ENCODE data around the gene OVOL2.
"Not testable (repeated sequence)": the region's sequence is repeated elsewhere in the genome, so short reads cannot be mapped to it uniquely, and the experiment has no call there.

Gene OVOL2

DNA sequence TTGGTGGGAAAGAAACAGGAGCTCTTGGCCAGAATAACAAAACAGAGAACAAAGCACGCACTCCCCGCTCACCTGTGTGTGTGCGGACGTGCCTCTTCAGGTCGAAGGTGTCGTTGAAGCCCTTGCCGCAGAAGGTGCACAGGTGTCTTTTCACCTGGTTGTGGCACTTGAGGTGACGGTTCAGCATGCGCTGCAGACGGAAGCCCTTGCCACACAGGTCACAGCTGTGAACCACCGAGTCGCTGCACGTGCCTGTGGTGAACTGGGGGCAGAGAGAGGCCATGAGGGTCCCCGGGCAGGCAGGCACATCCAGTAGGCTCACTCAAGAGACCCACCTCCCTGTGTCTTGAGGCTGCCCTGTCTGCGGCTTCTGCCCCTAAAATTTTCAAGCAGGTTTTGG, 16.3 kb downstream of the OVOL2 start:
- H3K9me3 ChIP-seq (ENCODE audit: control insufficient read depth, insufficient read depth, low read length): no peaks in the 10 kb centered on the region
- H3K9ac ChIP-seq (ENCODE audit: low read depth, low read length): no peak overlapping the region
- no peaks in the 10 kb centered on the region for H3K36me3 ChIP-seq (ENCODE audit: insufficient read depth, low read length)
- H3K4me1 ChIP-seq (ENCODE audit: insufficient read depth, low read length): no peaks in the 10 kb centered on the region

- Histone ChIP-seq H3K4me1 (ENCODE audit: insufficient read depth, low read length) (no peaks in the 10 kb centered on the region), H3K36me3 (ENCODE audit: insufficient read depth, low read length) (no peaks in the 10 kb centered on the region), H3K9ac (ENCODE audit: low read depth, low read length) (no peak overlapping the region), H3K9me3 (ENCODE audit: control insufficient read depth, insufficient read depth, low read length) (no peaks in the 10 kb centered on the region)
These were observed 18.7 kb downstream of the OVOL2 start for GRCh38 chr20:18039063-18039462.

GRCh38 chr20:18034039-18034438, 23.7 kb downstream of the OVOL2 start:
- Histone ChIP-seq H3K4me1 (ENCODE audit: insufficient read depth, low read length) (no peaks in the 10 kb centered on the region), H3K9ac (ENCODE audit: low read depth, low read length) (no peak overlapping the region), H3K9me3 (ENCODE audit: control insufficient read depth, insufficient read depth, low read length) (no peaks in the 10 kb centered on the region), H3K36me3 (ENCODE audit: insufficient read depth, low read length) (no peaks in the 10 kb centered on the region)

DNA sequence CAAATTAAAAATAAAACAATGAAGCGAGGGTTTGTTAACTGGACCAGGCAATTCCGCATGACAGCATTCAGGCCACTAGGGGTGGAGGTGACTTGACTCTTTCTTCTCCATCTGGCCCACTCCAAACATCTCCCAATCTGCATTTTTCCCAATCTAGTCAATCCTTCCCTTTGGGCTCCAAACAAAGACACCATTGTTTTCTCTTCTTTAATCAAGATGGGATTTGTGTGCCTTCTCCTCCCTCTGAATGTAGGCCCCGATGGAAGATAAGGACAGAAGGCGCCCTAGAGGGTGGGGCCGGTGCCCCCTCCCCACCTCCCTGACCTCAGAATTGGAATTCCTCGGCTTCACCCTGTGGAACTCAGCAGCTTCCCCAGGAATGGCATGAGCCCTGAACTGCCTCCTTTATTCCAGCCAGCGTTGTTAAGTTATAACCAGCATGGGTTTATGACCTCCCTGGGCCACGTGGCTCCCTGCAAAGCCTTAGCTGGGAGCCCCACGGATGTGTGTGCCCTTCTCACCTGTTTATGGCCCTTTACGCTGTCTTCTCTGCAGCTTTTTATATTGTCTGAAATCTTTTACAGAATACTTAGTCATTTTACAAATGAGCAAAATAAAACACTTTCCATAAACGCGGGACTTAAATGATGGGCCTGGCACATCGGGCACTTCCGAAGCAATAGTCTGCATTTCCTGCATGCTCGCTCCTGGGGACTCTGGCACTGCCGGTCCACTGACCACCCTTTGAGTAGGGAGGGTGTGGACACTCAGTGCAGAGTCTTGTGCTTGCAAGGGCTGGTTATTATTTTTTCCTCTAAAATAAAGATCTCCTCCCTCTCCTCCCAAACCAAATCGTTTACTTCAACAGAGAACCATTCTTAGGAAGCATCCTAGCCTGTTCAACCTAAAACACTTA, 24.5 kb downstream of the OVOL2 start:
- Histone ChIP-seq H3K9me3 (ENCODE audit: control insufficient read depth, insufficient read depth, low read length) (no peaks in the 10 kb centered on the region), H3K9ac (ENCODE audit: low read depth, low read length) (no peak overlapping the region), H3K36me3 (ENCODE audit: insufficient read depth, low read length) (no peaks in the 10 kb centered on the region), H3K4me1 (ENCODE audit: insufficient read depth, low read length) (no peaks in the 10 kb centered on the region)

DNA sequence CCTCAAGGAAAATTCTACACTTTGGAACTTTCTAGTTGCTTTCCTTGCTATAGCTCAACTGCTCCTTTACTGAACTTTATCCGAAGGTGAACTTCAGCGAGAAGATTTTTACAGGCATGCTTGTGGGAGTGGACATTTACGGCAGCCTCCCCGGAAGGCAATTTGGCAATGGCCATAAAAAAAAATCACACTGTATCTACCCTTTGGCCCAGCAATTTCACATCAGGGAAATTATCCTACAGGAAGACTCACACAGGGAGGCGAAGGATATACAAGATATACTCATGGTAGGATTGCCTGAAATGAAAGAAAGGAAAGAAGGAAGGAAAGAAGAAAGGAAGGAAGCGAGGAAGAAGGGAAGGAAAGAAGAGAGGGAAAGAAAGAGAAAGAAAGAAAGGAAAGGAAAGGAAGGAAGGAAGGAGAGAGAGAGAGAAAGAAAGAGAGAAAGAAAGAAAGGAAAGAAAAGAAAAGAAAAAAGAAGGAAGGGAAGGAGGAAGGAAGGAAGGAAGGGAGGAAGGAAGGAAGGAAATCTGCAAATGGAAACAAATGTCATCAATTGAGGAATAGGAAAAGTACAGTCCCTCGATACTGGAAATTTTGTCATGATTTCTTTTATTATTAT, 25.7 kb downstream of the OVOL2 start:
- no peak overlapping the region for H3K9ac ChIP-seq (ENCODE audit: low read depth, low read length)
- no peaks in the 10 kb centered on the region for H3K9me3 ChIP-seq (ENCODE audit: control insufficient read depth, insufficient read depth, low read length)
- H3K4me1 ChIP-seq (ENCODE audit: insufficient read depth, low read length): no peaks in the 10 kb centered on the region
- no peaks in the 10 kb centered on the region for H3K36me3 ChIP-seq (ENCODE audit: insufficient read depth, low read length)

DNA sequence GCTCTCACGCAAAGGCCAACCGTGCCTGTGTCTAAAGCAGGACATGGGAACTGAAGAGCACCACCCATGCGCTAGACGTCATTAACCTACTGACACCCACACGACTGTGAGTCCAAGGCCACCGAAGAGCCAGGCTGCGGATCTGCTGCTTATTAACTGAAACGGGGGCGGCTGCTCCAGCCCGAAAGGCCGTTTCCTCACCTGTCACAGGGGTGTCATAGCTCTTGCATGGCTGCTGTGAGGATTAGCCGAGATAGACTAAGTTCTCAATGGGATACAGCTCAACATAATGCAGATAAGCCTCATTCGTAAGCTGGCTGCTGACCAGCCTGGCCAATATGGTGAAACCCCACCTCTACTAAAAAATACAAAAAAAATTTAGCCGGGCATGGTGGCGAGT, 26.7 kb downstream of the OVOL2 start:
- no peaks in the 10 kb centered on the region for H3K36me3 ChIP-seq (ENCODE audit: insufficient read depth, low read length)
- no peaks in the 10 kb centered on the region for H3K9me3 ChIP-seq (ENCODE audit: control insufficient read depth, insufficient read depth, low read length)
- no peaks in the 10 kb centered on the region for H3K4me1 ChIP-seq (ENCODE audit: insufficient read depth, low read length)
- no peak overlapping the region for H3K9ac ChIP-seq (ENCODE audit: low read depth, low read length)

DNA sequence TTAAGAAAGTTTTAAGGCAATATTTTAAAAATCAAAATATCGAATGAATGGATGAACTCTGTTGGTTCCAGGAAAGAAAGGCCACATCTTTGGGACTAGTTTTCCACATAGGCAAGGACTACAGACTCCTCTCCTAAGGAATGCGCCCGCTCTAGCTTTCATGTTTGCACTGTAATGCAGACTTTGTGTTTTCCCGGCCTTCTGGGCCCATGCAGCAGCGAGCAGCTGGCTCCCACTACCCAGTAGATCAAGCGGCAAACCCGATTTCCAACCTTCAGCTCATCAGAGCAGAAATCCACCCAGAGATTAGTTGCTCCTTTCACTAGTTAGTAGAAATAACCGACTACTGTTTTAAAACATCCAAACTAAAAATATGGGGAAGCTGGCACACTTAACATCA, 27.7 kb downstream of the OVOL2 start:
- no peaks in the 10 kb centered on the region for H3K4me1 ChIP-seq (ENCODE audit: insufficient read depth, low read length)

GRCh38 chr20:18027011-18027410, 30.7 kb downstream of the OVOL2 start:
- H3K9ac ChIP-seq (ENCODE audit: low read depth, low read length); H3K36me3 ChIP-seq (ENCODE audit: insufficient read depth, low read length); H3K4me1 ChIP-seq (ENCODE audit: insufficient read depth, low read length); H3K9me3 ChIP-seq (ENCODE audit: control insufficient read depth, insufficient read depth, low read length): not testable (repeated sequence)

More for the DNA sequence above, 27.7 kb downstream of the OVOL2 start:
- H3K9ac ChIP-seq (ENCODE audit: low read depth, low read length): no peak overlapping the region
- H3K36me3 ChIP-seq (ENCODE audit: insufficient read depth, low read length): no peaks in the 10 kb centered on the region
- no peaks in the 10 kb centered on the region for H3K9me3 ChIP-seq (ENCODE audit: control insufficient read depth, insufficient read depth, low read length)

- Histone ChIP-seq H3K9me3 (ENCODE audit: control insufficient read depth, insufficient read depth, low read length) (no peaks in the 10 kb centered on the region; the same call in 1 of the 2 replicates), H3K36me3 (ENCODE audit: insufficient read depth, low read length) (no peaks in the 10 kb centered on the region), H3K4me1 (ENCODE audit: insufficient read depth, low read length) (no peaks in the 10 kb centered on the region), H3K9ac (ENCODE audit: low read depth, low read length) (no peak overlapping the region)
These were observed 33.0 kb downstream of the OVOL2 start for GRCh38 chr20:18024606-18025127.

- Histone ChIP-seq H3K36me3 (ENCODE audit: insufficient read depth, low read length) (no peaks in the 10 kb centered on the region), H3K9me3 (ENCODE audit: control insufficient read depth, insufficient read depth, low read length) (no peaks in the 10 kb centered on the region; the same call in 1 of the 2 replicates), H3K4me1 (ENCODE audit: insufficient read depth, low read length) (no peaks in the 10 kb centered on the region)
These were observed 36.8 kb downstream of the OVOL2 start for GRCh38 chr20:18020931-18021330.

GRCh38 chr20:18019068-18019467, 38.6 kb downstream of the OVOL2 start:
- H3K4me1 ChIP-seq (ENCODE audit: insufficient read depth, low read length): no peaks in the 10 kb centered on the region
- no peaks in the 10 kb centered on the region; the same call in 1 of the 2 replicates for H3K9me3 ChIP-seq (ENCODE audit: control insufficient read depth, insufficient read depth, low read length)
- no peaks in the 10 kb centered on the region for H3K36me3 ChIP-seq (ENCODE audit: insufficient read depth, low read length)
- H3K9ac ChIP-seq (ENCODE audit: low read depth, low read length): no peak overlapping the region

More at GRCh38 chr20:18020931-18021330, 36.8 kb downstream of the OVOL2 start:
- no peak overlapping the region for H3K9ac ChIP-seq (ENCODE audit: low read depth, low read length)

DNA sequence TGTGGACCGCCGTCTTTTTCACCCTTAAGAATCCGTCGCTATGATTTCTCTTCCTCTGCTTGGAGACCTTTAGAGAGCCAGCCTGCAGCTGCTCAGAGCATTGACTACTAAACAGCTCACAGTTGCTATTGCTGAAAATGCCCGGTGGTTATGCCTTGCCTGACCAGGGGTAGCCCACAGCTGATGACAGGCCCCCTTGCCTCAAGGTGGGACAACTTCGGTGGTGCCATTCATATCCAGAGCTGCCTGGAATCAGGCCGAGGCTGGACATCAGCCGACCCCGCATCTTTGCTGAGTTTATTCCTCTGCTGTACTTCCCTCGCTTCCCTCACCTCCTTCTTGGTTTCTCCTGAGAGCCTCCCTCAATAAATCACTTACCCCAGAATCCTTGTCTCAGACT, 39.6 kb downstream of the OVOL2 start:
- Histone ChIP-seq H3K36me3 (ENCODE audit: insufficient read depth, low read length) (no peaks in the 10 kb centered on the region), H3K4me1 (ENCODE audit: insufficient read depth, low read length) (no peaks in the 10 kb centered on the region), H3K9me3 (ENCODE audit: control insufficient read depth, insufficient read depth, low read length) (no peaks in the 10 kb centered on the region; the same call in 1 of the 2 replicates), H3K9ac (ENCODE audit: low read depth, low read length) (no peak overlapping the region)

DNA sequence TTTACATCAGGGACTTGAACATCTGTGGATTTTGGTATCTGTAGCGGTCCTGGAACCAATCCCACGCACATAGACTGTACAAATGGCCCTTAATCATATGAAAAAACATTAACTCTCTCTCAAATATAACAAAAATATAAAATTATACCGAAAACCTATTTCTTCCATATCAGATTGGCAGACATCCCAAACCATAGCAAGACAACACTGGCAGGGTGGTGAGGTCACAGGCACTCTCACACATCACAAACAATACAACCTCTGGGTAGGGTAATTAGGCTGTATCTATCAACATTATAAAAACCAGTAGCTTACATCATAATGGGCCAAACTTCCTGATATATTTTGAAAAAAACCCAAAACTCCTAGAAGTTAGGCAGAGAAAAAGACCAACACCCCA, 40.9 kb downstream of the OVOL2 start:
- no peaks in the 10 kb centered on the region for H3K4me1 ChIP-seq (ENCODE audit: insufficient read depth, low read length)
- H3K36me3 ChIP-seq (ENCODE audit: insufficient read depth, low read length): no peaks in the 10 kb centered on the region
- no peaks in the 10 kb centered on the region; the same call in 1 of the 2 replicates for H3K9me3 ChIP-seq (ENCODE audit: control insufficient read depth, insufficient read depth, low read length)
- no peak overlapping the region for H3K9ac ChIP-seq (ENCODE audit: low read depth, low read length)

- H3K36me3 ChIP-seq (ENCODE audit: insufficient read depth, low read length): no peaks in the 10 kb centered on the region
- H3K9me3 ChIP-seq (ENCODE audit: control insufficient read depth, insufficient read depth, low read length): no peaks in the 10 kb centered on the region
- H3K4me1 ChIP-seq (ENCODE audit: insufficient read depth, low read length): no peaks in the 10 kb centered on the region
- no peak overlapping the region for H3K9ac ChIP-seq (ENCODE audit: low read depth, low read length)
These were observed 43.3 kb downstream of the OVOL2 start for GRCh38 chr20:18014411-18014810.

GRCh38 chr20:18012901-18013300, 44.8 kb downstream of the OVOL2 start:
- H3K4me1 ChIP-seq (ENCODE audit: insufficient read depth, low read length): no peaks in the 10 kb centered on the region
- no peaks in the 10 kb centered on the region for H3K9me3 ChIP-seq (ENCODE audit: control insufficient read depth, insufficient read depth, low read length)
- H3K36me3 ChIP-seq (ENCODE audit: insufficient read depth, low read length): no peaks in the 10 kb centered on the region
- no peak overlapping the region for H3K9ac ChIP-seq (ENCODE audit: low read depth, low read length)
